Measurements from ENCODE around the gene MATK.

GRCh38 chr19:3817761-3818160, 31.6 kb upstream of the MATK start:
- TF ChIP-seq POLR2A (IDR thresholded peaks at IDR 0.05) (no peak), CTCF (IDR thresholded peaks at IDR 0.05) (no peak)

Data from body of pancreas (tissue), 4 donors.